Measurements from ENCODE around the gene CCDC81.

DNA sequence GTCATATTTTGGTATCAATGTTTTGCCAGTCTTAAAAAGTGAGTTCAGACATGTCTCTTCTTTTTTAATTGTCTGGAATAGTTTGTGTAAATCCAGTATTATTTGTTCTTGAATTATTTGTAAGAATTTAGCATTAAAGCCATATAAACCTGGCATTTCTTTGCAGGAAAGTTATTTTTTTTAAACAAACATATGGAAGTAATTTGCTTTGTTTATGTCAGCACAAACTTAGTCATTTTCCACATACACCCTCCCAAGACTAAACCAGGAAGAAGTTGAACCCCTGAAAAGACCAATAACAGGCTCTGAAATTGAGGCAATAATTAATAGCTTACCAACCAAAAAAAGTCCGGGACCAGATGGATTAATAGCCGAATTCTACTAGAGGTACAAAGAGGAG, 9.1 kb upstream of the CCDC81 start:
- TF ChIP-seq, protein P1, sequence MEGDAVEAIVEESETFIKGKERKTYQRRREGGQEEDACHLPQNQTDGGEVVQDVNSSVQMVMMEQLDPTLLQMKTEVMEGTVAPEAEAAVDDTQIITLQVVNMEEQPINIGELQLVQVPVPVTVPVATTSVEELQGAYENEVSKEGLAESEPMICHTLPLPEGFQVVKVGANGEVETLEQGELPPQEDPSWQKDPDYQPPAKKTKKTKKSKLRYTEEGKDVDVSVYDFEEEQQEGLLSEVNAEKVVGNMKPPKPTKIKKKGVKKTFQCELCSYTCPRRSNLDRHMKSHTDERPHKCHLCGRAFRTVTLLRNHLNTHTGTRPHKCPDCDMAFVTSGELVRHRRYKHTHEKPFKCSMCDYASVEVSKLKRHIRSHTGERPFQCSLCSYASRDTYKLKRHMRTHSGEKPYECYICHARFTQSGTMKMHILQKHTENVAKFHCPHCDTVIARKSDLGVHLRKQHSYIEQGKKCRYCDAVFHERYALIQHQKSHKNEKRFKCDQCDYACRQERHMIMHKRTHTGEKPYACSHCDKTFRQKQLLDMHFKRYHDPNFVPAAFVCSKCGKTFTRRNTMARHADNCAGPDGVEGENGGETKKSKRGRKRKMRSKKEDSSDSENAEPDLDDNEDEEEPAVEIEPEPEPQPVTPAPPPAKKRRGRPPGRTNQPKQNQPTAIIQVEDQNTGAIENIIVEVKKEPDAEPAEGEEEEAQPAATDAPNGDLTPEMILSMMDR (IDR thresholded peaks at IDR 0.05): no peak
- TF ChIP-seq POLR2A (IDR thresholded peaks at IDR 0.05) (no peak), POLR2AphosphoS5 (IDR thresholded peaks at IDR 0.05) (no peak), EP300 (IDR thresholded peaks at IDR 0.05) (no peak)

Measured in suprapubic skin (tissue), 4 donors.